CD4-positive, alpha-beta T cell (primary cell): Measurements from ENCODE around the gene GNAO1. TPM values are rescaled to one million over a fixed set of nuclear protein-coding genes. Genes with fewer than 3 reads are reported as not detected.

Source experiments
- ATAC-seq: fragments of 200-7000 bp; cut with Tn5 transposase; one replicate; pipeline ENCODE4 v1.10.0; 2022; ENCODE audit warnings: mild to moderate bottlenecking; ENCODE audit not compliant: poor library complexity
- CTCF ChIA-PET: fragments of 350-600 bp; sonication (Branson Sonifier 250); formaldehyde crosslinking; loops from one replicate; lab custom pipeline; 2021; ENCODE audit warnings: antibody characterized with exemption, inconsistent platforms; lab: Charles Lee
- POLR2A ChIA-PET: fragments of 350-600 bp; sonication (Branson Sonifier 250); formaldehyde crosslinking; loops from one replicate; lab custom pipeline; 2021; ENCODE audit warnings: antibody characterized with exemption, inconsistent platforms; lab: Charles Lee
- DNase-seq, 14 experiments: peaks; one replicate each; pipeline ENCODE4 v3.0.0-alpha.2; 2013 to 2020; ENCODE audit warnings: mixed read lengths in 2 of 14
- H3K27ac ChIP-seq, 2 donors: one replicate each; pipeline versions ENCODE4 v1.5.1 to v1.7.0; 2013; ENCODE audit warnings: low read length in 2 of 2, low read depth in 1 of 2, mild to moderate bottlenecking in 1 of 2
- H3K27me3 ChIP-seq, 2 experiments: 1 replicate in 1 of 2; 2 replicates in 1 of 2; pipeline versions ENCODE4 v1.6.1 to v1.7.0; 2013; ENCODE audit warnings: low read length in 2 of 2, control low read depth in 1 of 2, mild to moderate bottlenecking in 1 of 2, moderate library complexity in 1 of 2; ENCODE audit not compliant: insufficient read depth in 2 of 2, control insufficient read depth in 1 of 2
- H3K36me3 ChIP-seq: one replicate; pipeline ENCODE4 v1.6.1; 2013; ENCODE audit warnings: low read length, control low read depth; ENCODE audit not compliant: insufficient read depth
- H3K4me1 ChIP-seq: one replicate; pipeline ENCODE4 v1.6.1; 2013; ENCODE audit warnings: low read length, control low read depth; ENCODE audit not compliant: insufficient read depth
- H3K4me3 ChIP-seq: one replicate; pipeline ENCODE4 v1.5.1; 2013; ENCODE audit warnings: mild to moderate bottlenecking, low read length, moderate library complexity
- H3K9me3 ChIP-seq, 2 experiments: 1 replicate in 1 of 2; 2 replicates in 1 of 2; pipeline versions ENCODE4 v1.6.1 to v1.7.0; 2013; ENCODE audit warnings: low read length in 2 of 2, mild to moderate bottlenecking in 2 of 2, control low read depth in 1 of 2, moderate library complexity in 1 of 2; ENCODE audit not compliant: control insufficient read depth in 1 of 2, insufficient read depth in 1 of 2
- H3K27ac Mint-ChIP-seq: one replicate; pipeline ENCODE4 v1.8.0; 2020; ENCODE audit warnings: mixed read lengths
- H3K27me3 Mint-ChIP-seq: one replicate; pipeline ENCODE4 v1.8.0; 2021; ENCODE audit warnings: mixed read lengths
- H3K36me3 Mint-ChIP-seq: one replicate; pipeline ENCODE4 v1.8.0; 2021; ENCODE audit warnings: low read depth, mixed read lengths
- H3K4me1 Mint-ChIP-seq: one replicate; pipeline ENCODE4 v1.8.0; 2021; ENCODE audit warnings: low read depth, mixed read lengths
- H3K4me3 Mint-ChIP-seq: one replicate; pipeline ENCODE4 v1.8.0; 2020; ENCODE audit warnings: mild to moderate bottlenecking, mixed read lengths
- H3K9me3 Mint-ChIP-seq: one replicate; pipeline ENCODE4 v1.8.0; 2020; ENCODE audit warnings: mixed read lengths
- CTCF ChIP-seq: fragments of 200-600 bp; IDR thresholded peaks from one replicate; pipeline ENCODE4 v1.8.0; 2022; ENCODE audit warnings: antibody characterized with exemption, mild to moderate bottlenecking
- intact Hi-C, 2 experiments: fragments of 100-400 bp; cut with DNase I in 1 of 2; cut with micrococcal nuclease in 1 of 2; formaldehyde crosslinking; loops; one replicate each; pipeline versions ENCODE4 v1.15.1 to v1.9.0; 2023 to 2025; cut with DNase I, micrococcal nuclease
- total RNA-seq, 174 experiments: library from RNA in 2 of 174; stranded (reverse) in 2 of 174; gene quantifications; one replicate each; pipeline ENCODE4 v1.2.3 and lab custom pipeline; 2021 to 2026

Gene GNAO1
- total RNA-seq, 2 experiments from 2014 or later, result 7.3 to 7.9 TPM

GRCh38 chr16:56309008-56309407, 117.7 kb downstream of the GNAO1 start:
- Mint-ChIP-seq H3K36me3 (no peaks in the 10 kb centered on the region), H3K27me3 (no peaks in the 10 kb centered on the region), H3K4me1 (no peaks in the 10 kb centered on the region), H3K9me3 (no peaks in the 10 kb centered on the region), H3K4me3 (no peak overlapping the region), H3K27ac (no peak overlapping the region)
- intact Hi-C loops, result no loop called here
- no peaks in the 10 kb centered on the region for H3K4me1 ChIP-seq
- POLR2A ChIA-PET, result no interaction called here
- DNase-seq, result no peak
- CTCF ChIA-PET, result interaction anchor here (1.5 kb wide), 1 partner anchor 9 kb away, joined by 4 read pairs; no protein-coding TSS in a partner anchor
- no peaks in the 10 kb centered on the region for H3K36me3 ChIP-seq
- TF ChIP-seq CTCF, result no peak
- H3K27me3 ChIP-seq, result no peaks in the 10 kb centered on the region
- no peaks in the 10 kb centered on the region for H3K9me3 ChIP-seq
- ATAC-seq, result no peak
- no peak overlapping the region for H3K4me3 ChIP-seq
- H3K27ac ChIP-seq, result no peak overlapping the region

GRCh38 chr16:56310690-56311089, 119.4 kb downstream of the GNAO1 start:
- H3K9me3 ChIP-seq, result no peaks in the 10 kb centered on the region
- H3K27me3 ChIP-seq, result no peaks in the 10 kb centered on the region
- no peak overlapping the region for H3K4me3 ChIP-seq
- H3K27me3 Mint-ChIP-seq, result no peaks in the 10 kb centered on the region
- ATAC-seq (no peak), DNase-seq (no peak)
- no peaks in the 10 kb centered on the region for H3K4me1 Mint-ChIP-seq
- H3K27ac ChIP-seq, result no peak overlapping the region
- no peaks in the 10 kb centered on the region for H3K36me3 Mint-ChIP-seq
- H3K9me3 Mint-ChIP-seq, result no peaks in the 10 kb centered on the region
- ChIA-PET CTCF (no interaction called here), POLR2A (no interaction called here)
- intact Hi-C loops, result loop anchor here in 1 of 2 experiments (10.0 kb wide), 1 partner anchor 394 kb away; no protein-coding TSS in a partner anchor
- no peak for TF ChIP-seq CTCF
- H3K4me3 Mint-ChIP-seq, result no peak overlapping the region
- no peaks in the 10 kb centered on the region for H3K36me3 ChIP-seq
- H3K27ac Mint-ChIP-seq, result no peak overlapping the region
- H3K4me1 ChIP-seq, result no peaks in the 10 kb centered on the region

- H3K36me3 Mint-ChIP-seq, result no peaks in the 10 kb centered on the region
- ChIA-PET CTCF (no interaction called here), POLR2A (no interaction called here)
- intact Hi-C loops, result loop anchor here in 1 of 2 experiments (10.0 kb wide), 1 partner anchor 393 kb away; no protein-coding TSS in a partner anchor
- H3K4me1 Mint-ChIP-seq, result no peaks in the 10 kb centered on the region
- H3K27me3 ChIP-seq, result no peaks in the 10 kb centered on the region
- H3K36me3 ChIP-seq, result no peaks in the 10 kb centered on the region
- no peak overlapping the region for H3K27ac ChIP-seq
- ATAC-seq (no peak), DNase-seq (no peak)
- no peak overlapping the region for H3K27ac Mint-ChIP-seq
- H3K27me3 Mint-ChIP-seq, result no peaks in the 10 kb centered on the region
- TF ChIP-seq CTCF, result no peak
- H3K4me1 ChIP-seq, result no peaks in the 10 kb centered on the region
- no peak overlapping the region for H3K4me3 ChIP-seq
- H3K9me3 ChIP-seq, result no peaks in the 10 kb centered on the region
- no peak overlapping the region for H3K4me3 Mint-ChIP-seq
- no peaks in the 10 kb centered on the region for H3K9me3 Mint-ChIP-seq
These were observed 120.1 kb downstream of the GNAO1 start for GRCh38 chr16:56311208-56312027.
